GM23248 (cell line): ENCODE measurements around the gene SOAT1. TPM values are rescaled to one million over a fixed set of nuclear protein-coding genes. Genes with fewer than 3 reads are reported as not detected.

ENCODE experiments used
- DNase-seq: peaks from one replicate; pipeline ENCODE4 v3.0.0-alpha.2; 2015
- H2AFZ ChIP-seq: fragments of 200-600 bp; sonication (generic); 2 replicates; pipeline ENCODE4 v1.6.1; 2016; ENCODE audit warnings: antibody characterized with exemption
- H3F3A ChIP-seq: fragments of 200-600 bp; sonication (generic); 2 replicates; pipeline ENCODE4 v1.6.1; 2016; ENCODE audit warnings: mild to moderate bottlenecking, antibody characterized with exemption, mixed run types; ENCODE audit not compliant: insufficient read depth
- H3K27ac ChIP-seq: fragments of 200-600 bp; sonication (generic); 2 replicates; pipeline ENCODE4 v1.5.1; 2016; ENCODE audit warnings: mild to moderate bottlenecking
- H3K27me3 ChIP-seq: fragments of 200-600 bp; sonication (generic); replicated peaks from 2 replicates; pipeline ENCODE4 v1.6.1; 2016; ENCODE audit warnings: mild to moderate bottlenecking; ENCODE audit not compliant: insufficient read depth
- H3K36me3 ChIP-seq: fragments of 200-600 bp; sonication (generic); 2 replicates; pipeline ENCODE4 v1.6.1; 2016; ENCODE audit warnings: low read depth, mild to moderate bottlenecking
- H3K4me1 ChIP-seq: fragments of 200-600 bp; sonication (generic); 2 replicates; pipeline ENCODE4 v1.6.1; 2016; ENCODE audit warnings: mild to moderate bottlenecking; ENCODE audit not compliant: insufficient read depth
- H3K4me2 ChIP-seq: fragments of 200-600 bp; sonication (generic); one replicate; pipeline ENCODE4 v1.6.1; 2016; ENCODE audit warnings: mild to moderate bottlenecking; ENCODE audit not compliant: unreplicated experiment
- H3K4me3 ChIP-seq: fragments of 200-600 bp; sonication (generic); 2 replicates; pipeline ENCODE4 v1.5.1; 2016; ENCODE audit warnings: mild to moderate bottlenecking
- H3K79me2 ChIP-seq: fragments of 200-600 bp; sonication (generic); 2 replicates; pipeline ENCODE4 v1.6.1; 2016; ENCODE audit warnings: mild to moderate bottlenecking; ENCODE audit not compliant: insufficient read depth
- H3K9ac ChIP-seq: fragments of 200-600 bp; sonication (generic); 2 replicates; pipeline ENCODE4 v1.6.1; 2016; ENCODE audit warnings: mild to moderate bottlenecking
- H3K9me2 ChIP-seq: fragments of 200-600 bp; sonication (generic); 2 replicates; pipeline ENCODE4 v1.6.1; 2016; ENCODE audit warnings: mixed run types, mild to moderate bottlenecking, moderate library complexity; ENCODE audit not compliant: insufficient read depth
- H3K9me3 ChIP-seq: fragments of 200-600 bp; sonication (generic); one replicate; pipeline ENCODE4 v1.6.1; 2017; ENCODE audit warnings: low read depth
- H4K20me1 ChIP-seq: fragments of 200-600 bp; sonication (generic); 2 replicates; pipeline ENCODE4 v1.6.0; 2016; ENCODE audit not compliant: insufficient read depth
- EZH2 ChIP-seq: fragments of 200-600 bp; sonication (generic); IDR thresholded peaks from 2 replicates; pipeline ENCODE4 v1.6.1; 2018; ENCODE audit warnings: antibody characterized with exemption, mild to moderate bottlenecking; ENCODE audit not compliant: insufficient read depth, poor library complexity, severe bottlenecking
- EZH2phosphoT487 ChIP-seq: fragments of 200-600 bp; sonication (generic); IDR thresholded peaks from 2 replicates; pipeline ENCODE4 v1.6.1; 2018; ENCODE audit warnings: antibody characterized with exemption, moderate library complexity, mild to moderate bottlenecking, low read depth; ENCODE audit not compliant: insufficient read depth
- WGBS, 2 experiments: methylation state at CpG; one replicate each; pipeline ENCODE4 v1.1.6; 2015 to 2017; ENCODE audit warnings: low lambda C conversion rate in 2 of 2, low coverage in 1 of 2; ENCODE audit errors: missing lambda C conversion rate in 2 of 2; 5-methylcytosine and 5-hydroxymethylcytosine counted together
- in situ Hi-C: fragments of 300-500 bp; cut with MboI; formaldehyde crosslinking; loops from 2 replicates; pipeline ENCODE4 v1.15.0; 2020
- polyA plus RNA-seq: library from polyadenylated mRNA; unstranded; fragments of >200 nt; fragmentation: Nextera tagmentation; extraction: Ambion mirVana; gene quantifications from 2 replicates; pipeline ENCODE4 v1.2.1, GENCODE V29; 2016
- total RNA-seq: library from RNA; depleted of rRNA; stranded (reverse); fragments of >200 nt; shearing (Covaris generic); gene quantifications from 2 replicates; pipeline ENCODE4 v1.2.3, GENCODE V29; 2014

Gene SOAT1
- total and polyA plus RNA-seq, 2 experiments from 2014 or later = 22.4 to 70.2 TPM

GRCh38 chr1:179252606-179253005, 41.0 kb upstream of the SOAT1 start:
- no peak for TF ChIP-seq EZH2
- TF ChIP-seq EZH2phosphoT487 = no peak
- in situ Hi-C loops = no loop called here

DNA sequence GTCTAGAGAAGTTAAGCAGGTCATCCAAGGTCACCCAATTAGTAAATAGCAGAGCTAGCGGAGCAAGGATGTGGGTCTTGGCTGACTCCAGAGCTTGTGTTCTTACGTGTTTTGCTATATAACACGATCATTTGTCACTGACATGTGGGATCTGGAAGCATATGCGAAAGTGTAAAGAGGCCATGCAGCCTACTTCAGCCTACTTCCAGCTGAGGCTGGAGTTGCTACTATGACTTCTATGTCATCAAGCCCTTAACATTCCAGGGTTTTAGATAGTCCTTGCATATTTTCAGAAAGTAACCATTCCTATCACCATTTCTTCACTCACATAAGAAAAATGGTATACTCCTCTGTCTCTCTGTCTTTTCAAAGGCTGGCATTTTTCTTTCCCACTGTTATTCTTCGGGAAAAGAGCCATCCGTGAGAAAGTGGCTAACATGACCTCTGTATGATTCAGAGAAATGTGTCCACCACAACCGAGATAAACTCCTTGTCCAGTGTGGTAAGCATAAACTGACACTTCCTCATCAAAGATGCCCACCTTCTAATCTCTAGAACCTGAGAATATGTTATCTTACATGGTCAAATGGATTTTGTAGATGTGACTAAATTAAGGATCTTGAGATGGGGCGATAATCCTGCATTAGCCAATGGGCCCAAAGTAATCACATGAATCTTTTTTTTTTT, 40.2 kb upstream of the SOAT1 start:
- WGBS, 2 experiments = 64 to 74% methylated on average over 8 of the region's 8 CpGs
- Histone ChIP-seq H3K4me1 (no peaks in the 10 kb centered on the region), H3K36me3 (no peaks in the 10 kb centered on the region), H3K9me2 (no peaks in the 10 kb centered on the region), H3K4me3 (no peak overlapping the region), H3K4me2 (no peak overlapping the region), H3K27me3 (no peaks in the 10 kb centered on the region), H4K20me1 (no peaks in the 10 kb centered on the region), H3K9me3 (no peaks in the 10 kb centered on the region), H3F3A (no peaks in the 10 kb centered on the region), H3K27ac (no peak overlapping the region), H3K79me2 (no peaks in the 10 kb centered on the region), H3K9ac (no peak overlapping the region), H2AFZ (no peak overlapping the region)
- no peak for TF ChIP-seq EZH2
- no peak for TF ChIP-seq EZH2phosphoT487
- no peak for DNase-seq
- in situ Hi-C loops = no loop called here

More at GRCh38 chr1:179252606-179253005, 41.0 kb upstream of the SOAT1 start:
- DNase-seq = no peak
- H3K4me1 ChIP-seq = no peaks in the 10 kb centered on the region
- no peak overlapping the region for H3K4me2 ChIP-seq
- H3K9ac ChIP-seq = no peak overlapping the region
- H4K20me1 ChIP-seq = no peaks in the 10 kb centered on the region
- 73 to 74% methylated on average over 4 of the region's 4 CpGs for WGBS, 2 experiments
- no peaks in the 10 kb centered on the region for H3K9me3 ChIP-seq
- H2AFZ ChIP-seq = no peak overlapping the region
- H3K4me3 ChIP-seq = no peak overlapping the region
- no peak overlapping the region for H3K27ac ChIP-seq
- no peaks in the 10 kb centered on the region for H3K9me2 ChIP-seq
- no peaks in the 10 kb centered on the region for H3K79me2 ChIP-seq
- no peaks in the 10 kb centered on the region for H3K27me3 ChIP-seq
- no peaks in the 10 kb centered on the region for H3F3A ChIP-seq
- H3K36me3 ChIP-seq = no peaks in the 10 kb centered on the region

- H3K9ac ChIP-seq = no peak overlapping the region
- no peak overlapping the region for H2AFZ ChIP-seq
- in situ Hi-C loops = no loop called here
- WGBS, 2 experiments = 88 to 89% methylated on average over 1 of the region's 1 CpG
- no peak for TF ChIP-seq EZH2
- TF ChIP-seq EZH2phosphoT487 = no peak
- no peak overlapping the region for H3K27ac ChIP-seq
- H3K79me2 ChIP-seq = no peaks in the 10 kb centered on the region
- DNase-seq = no peak
- no peaks in the 10 kb centered on the region for H3K36me3 ChIP-seq
- no peaks in the 10 kb centered on the region for H3K9me3 ChIP-seq
- no peaks in the 10 kb centered on the region for H4K20me1 ChIP-seq
- no peak overlapping the region for H3K4me3 ChIP-seq
- no peak overlapping the region for H3K4me2 ChIP-seq
- H3K4me1 ChIP-seq = no peaks in the 10 kb centered on the region
- H3K27me3 ChIP-seq = no peaks in the 10 kb centered on the region
- no peaks in the 10 kb centered on the region for H3K9me2 ChIP-seq
- no peaks in the 10 kb centered on the region for H3F3A ChIP-seq
These were observed 31.4 kb upstream of the SOAT1 start for GRCh38 chr1:179262183-179262582.

DNA sequence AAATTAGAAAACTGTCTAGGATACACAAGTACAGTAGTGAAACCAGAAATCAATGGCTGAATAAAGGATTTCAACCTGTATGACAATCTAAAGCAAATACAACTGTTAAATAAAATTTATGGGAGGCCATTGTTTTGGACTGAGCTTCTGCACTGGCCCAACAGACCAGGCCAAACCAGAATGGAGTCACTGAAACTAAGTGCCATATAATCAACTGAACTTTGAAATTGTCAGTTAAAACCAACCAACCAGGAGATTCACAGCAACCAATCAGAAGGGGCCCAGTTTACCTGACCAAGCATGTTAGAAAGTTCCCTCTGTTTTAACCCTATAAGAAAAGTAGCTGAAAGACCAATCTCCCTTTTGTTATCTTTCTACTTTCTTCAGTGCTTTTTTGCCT, 30.5 kb upstream of the SOAT1 start:
- H3K4me2 ChIP-seq = no peak overlapping the region
- in situ Hi-C loops = no loop called here
- no peaks in the 10 kb centered on the region for H3K9me2 ChIP-seq
- H3K27me3 ChIP-seq = no peaks in the 10 kb centered on the region
- H2AFZ ChIP-seq = no peak overlapping the region
- H3K36me3 ChIP-seq = no peaks in the 10 kb centered on the region
- no peaks in the 10 kb centered on the region for H3K4me1 ChIP-seq
- no peak overlapping the region for H3K4me3 ChIP-seq
- H3K27ac ChIP-seq = no peak overlapping the region
- DNase-seq = no peak
- no peak overlapping the region for H3K9ac ChIP-seq
- no peaks in the 10 kb centered on the region for H3K79me2 ChIP-seq
- TF ChIP-seq EZH2 = no peak
- TF ChIP-seq EZH2phosphoT487 = no peak
- H4K20me1 ChIP-seq = no peaks in the 10 kb centered on the region
- no peaks in the 10 kb centered on the region for H3K9me3 ChIP-seq
- H3F3A ChIP-seq = no peaks in the 10 kb centered on the region

- Histone ChIP-seq H3K27ac (no peak overlapping the region), H3K79me2 (no peaks in the 10 kb centered on the region), H3K4me1 (no peaks in the 10 kb centered on the region), H3F3A (no peaks in the 10 kb centered on the region), H3K9me3 (no peaks in the 10 kb centered on the region), H3K27me3 (no peaks in the 10 kb centered on the region), H3K9me2 (no peaks in the 10 kb centered on the region), H3K4me3 (no peak overlapping the region), H4K20me1 (no peaks in the 10 kb centered on the region), H3K9ac (no peak overlapping the region), H3K4me2 (no peak overlapping the region), H3K36me3 (no peaks in the 10 kb centered on the region), H2AFZ (no peak overlapping the region)
- in situ Hi-C loops = no loop called here
- WGBS, 2 experiments = 23 to 26% methylated on average over 3 of the region's 3 CpGs
- no peak for DNase-seq
- TF ChIP-seq EZH2phosphoT487 (no peak), EZH2 (no peak)
These were observed 29.1 kb upstream of the SOAT1 start for GRCh38 chr1:179264507-179264906.
